Peyer's patch (tissue), 4 donors: ENCODE data around the gene GNAI1.

ENCODE experiments used
- CTCF ChIP-seq, 6 experiments: fragments of 450-650 bp in 4 of 6; fragments of 200-600 bp in 2 of 6; sonication (generic) in 1 of 6; IDR thresholded peaks; one replicate each; pipeline ENCODE4 v1.5.1; 2017 to 2019; ENCODE audit warnings: antibody characterized with exemption in 6 of 6, mild to moderate bottlenecking in 3 of 6, moderate library complexity in 1 of 6
- POLR2A ChIP-seq, 2 donors: fragments of 450-650 bp; IDR thresholded peaks; one replicate each; pipeline ENCODE4 v1.5.1; 2017; ENCODE audit warnings: antibody characterized with exemption in 2 of 2, mild to moderate bottlenecking in 2 of 2, moderate library complexity in 2 of 2

- TF ChIP-seq POLR2A (IDR thresholded peaks at IDR 0.05) (no peak), CTCF (IDR thresholded peaks at IDR 0.05) (no peak)
These were observed 9.9 kb upstream of the GNAI1 start for GRCh38 chr7:80124526-80125264.
